CD14-positive monocyte (primary cell): ENCODE results near the gene MUS81. TPM values are rescaled to one million over a fixed set of nuclear protein-coding genes. Genes with fewer than 3 reads are reported as not detected.
"Not testable (repeated sequence)": the region's sequence is repeated elsewhere in the genome, so short reads cannot be mapped to it uniquely, and the experiment has no call there.

Experiments
- DNase-seq, 3 donors: peaks; one replicate each; pipeline ENCODE4 v3.0.0-alpha.2; 2011 to 2022
- H2AFZ ChIP-seq: 2 replicates; pipeline ENCODE4 v1.6.0; 2012; ENCODE audit warnings: mild to moderate bottlenecking, low read depth, low read length, inconsistent platforms; ENCODE audit not compliant: insufficient read depth, poor library complexity, severe bottlenecking
- H3K27ac ChIP-seq, 2 donors: 1 replicate in 1 of 2; 2 replicates in 1 of 2; pipeline ENCODE4 v1.5.1; 2012 to 2013; ENCODE audit warnings: low read length in 2 of 2, control low read depth in 1 of 2, inconsistent platforms in 1 of 2, low read depth in 1 of 2, mild to moderate bottlenecking in 1 of 2
- H3K27me3 ChIP-seq, 2 donors: one replicate each; pipeline versions ENCODE4 v1.6.0 to v1.6.1; 2011 to 2013; ENCODE audit warnings: low read length in 2 of 2; ENCODE audit not compliant: control insufficient read depth in 2 of 2, insufficient read depth in 2 of 2
- H3K36me3 ChIP-seq, 2 donors: replicated peaks in 1 of 2; 1 replicate in 1 of 2; 2 replicates in 1 of 2; pipeline versions ENCODE4 v1.5.1 to v1.6.1; 2012 to 2013; ENCODE audit warnings: low read length in 2 of 2, control low read depth in 1 of 2, inconsistent platforms in 1 of 2, mild to moderate bottlenecking in 1 of 2; ENCODE audit not compliant: insufficient read depth in 2 of 2, control insufficient read depth in 1 of 2
- H3K4me1 ChIP-seq, 2 donors: 1 replicate in 1 of 2; 2 replicates in 1 of 2; pipeline versions ENCODE4 v1.5.1 to v1.6.1; 2012 to 2013; ENCODE audit warnings: low read length in 2 of 2, control low read depth in 1 of 2, inconsistent platforms in 1 of 2, mild to moderate bottlenecking in 1 of 2, moderate library complexity in 1 of 2; ENCODE audit not compliant: insufficient read depth in 2 of 2, control insufficient read depth in 1 of 2
- H3K4me2 ChIP-seq: replicated peaks from 2 replicates; pipeline ENCODE3; 2012; ENCODE audit warnings: low read length, moderate library complexity, mild to moderate bottlenecking; ENCODE audit not compliant: poor library complexity, severe bottlenecking; ENCODE audit errors: extremely low read depth
- H3K4me3 ChIP-seq, 3 experiments: fragments of 200-600 bp in 1 of 3; sonication (generic) in 1 of 3; replicated peaks in 1 of 3; 1 replicate in 2 of 3; 2 replicates in 1 of 3; pipeline ENCODE4 v1.5.1; 2011 to 2013; ENCODE audit warnings: low read length in 3 of 3, mild to moderate bottlenecking in 3 of 3, control low read depth in 2 of 3, low read depth in 2 of 3, inconsistent platforms in 1 of 3, moderate library complexity in 1 of 3
- H3K79me2 ChIP-seq: 2 replicates; pipeline ENCODE4 v1.6.0; 2012; ENCODE audit warnings: mild to moderate bottlenecking, control low read depth, inconsistent platforms, low read length, moderate library complexity; ENCODE audit not compliant: insufficient read depth
- H3K9ac ChIP-seq: 2 replicates; pipeline ENCODE4 v1.6.0; 2017; ENCODE audit warnings: low read length, mild to moderate bottlenecking; ENCODE audit not compliant: insufficient read depth, poor library complexity, severe bottlenecking
- H3K9me3 ChIP-seq, 2 donors: replicated peaks in 1 of 2; 1 replicate in 1 of 2; 2 replicates in 1 of 2; pipeline versions ENCODE4 v1.5.1 to v1.6.1; 2012 to 2013; ENCODE audit warnings: low read length in 2 of 2, control low read depth in 1 of 2; ENCODE audit not compliant: control insufficient read depth in 1 of 2, insufficient read depth in 1 of 2
- H4K20me1 ChIP-seq: 2 replicates; pipeline ENCODE4 v1.6.0; 2012; ENCODE audit warnings: mild to moderate bottlenecking, low read length, control low read depth, moderate library complexity; ENCODE audit not compliant: insufficient read depth
- H3K27ac Mint-ChIP-seq, 7 donors: one replicate each; pipeline ENCODE4 v1.8.0; 2020; ENCODE audit warnings: mild to moderate bottlenecking in 7 of 7, mixed read lengths in 7 of 7, moderate library complexity in 6 of 7, inconsistent platforms in 2 of 7
- H3K27me3 Mint-ChIP-seq, 3 donors: one replicate each; pipeline ENCODE4 v1.8.0; 2021 to 2022; ENCODE audit warnings: low read depth in 3 of 3, mild to moderate bottlenecking in 3 of 3, mixed read lengths in 3 of 3, moderate library complexity in 3 of 3, inconsistent platforms in 1 of 3
- H3K36me3 Mint-ChIP-seq, 2 donors: one replicate each; pipeline ENCODE4 v1.8.0; 2020; ENCODE audit warnings: mixed read lengths in 2 of 2, inconsistent platforms in 1 of 2, mild to moderate bottlenecking in 1 of 2
- H3K4me1 Mint-ChIP-seq: one replicate; pipeline ENCODE4 v1.8.0; 2020; ENCODE audit warnings: mild to moderate bottlenecking, mixed read lengths
- H3K4me3 Mint-ChIP-seq, 2 donors: one replicate each; pipeline ENCODE4 v1.8.0; 2020; ENCODE audit warnings: mild to moderate bottlenecking in 2 of 2, mixed read lengths in 2 of 2, moderate library complexity in 1 of 2
- H3K9me3 Mint-ChIP-seq, 7 donors: one replicate each; pipeline ENCODE4 v1.8.0; 2020 to 2022; ENCODE audit warnings: mixed read lengths in 7 of 7, mild to moderate bottlenecking in 6 of 7, moderate library complexity in 6 of 7, inconsistent platforms in 2 of 7
- WGBS: methylation state at CpG from one replicate; pipeline ENCODE4 v1.1.5; 2013; ENCODE audit warnings: missing lambda C conversion rate; ENCODE audit not compliant: insufficient coverage; 5-methylcytosine and 5-hydroxymethylcytosine counted together
- intact Hi-C, 2 donors: fragments of 100-400 bp; cut with micrococcal nuclease; formaldehyde crosslinking; loops; one replicate each; pipeline versions ENCODE4 v1.15.0 to v1.15.1; 2023
- polyA plus RNA-seq, 3 donors: library from polyadenylated mRNA; depleted of rRNA in 1 of 3; unstranded in 2 of 3; stranded (reverse) in 1 of 3; fragments of 300-500 nt in 2 of 3; fragments of >200 nt in 1 of 3; fragmentation: Illumina TruSeq in 2 of 3; gene quantifications; 1 replicate in 2 of 3; 2 replicates in 1 of 3; pipeline ENCODE4 v1.2.3, GENCODE V29; 2012 to 2021
- TF ChIP-seq, protein P1 (sequence below): fragments of 200-600 bp; IDR thresholded peaks from one replicate; pipeline ENCODE4 v1.8.0; 2022; ENCODE audit warnings: antibody characterized with exemption, mild to moderate bottlenecking

Gene MUS81
- polyA plus RNA-seq, 3 donors, result 15.0 to 87.5 (median 16.4) TPM

DNA sequence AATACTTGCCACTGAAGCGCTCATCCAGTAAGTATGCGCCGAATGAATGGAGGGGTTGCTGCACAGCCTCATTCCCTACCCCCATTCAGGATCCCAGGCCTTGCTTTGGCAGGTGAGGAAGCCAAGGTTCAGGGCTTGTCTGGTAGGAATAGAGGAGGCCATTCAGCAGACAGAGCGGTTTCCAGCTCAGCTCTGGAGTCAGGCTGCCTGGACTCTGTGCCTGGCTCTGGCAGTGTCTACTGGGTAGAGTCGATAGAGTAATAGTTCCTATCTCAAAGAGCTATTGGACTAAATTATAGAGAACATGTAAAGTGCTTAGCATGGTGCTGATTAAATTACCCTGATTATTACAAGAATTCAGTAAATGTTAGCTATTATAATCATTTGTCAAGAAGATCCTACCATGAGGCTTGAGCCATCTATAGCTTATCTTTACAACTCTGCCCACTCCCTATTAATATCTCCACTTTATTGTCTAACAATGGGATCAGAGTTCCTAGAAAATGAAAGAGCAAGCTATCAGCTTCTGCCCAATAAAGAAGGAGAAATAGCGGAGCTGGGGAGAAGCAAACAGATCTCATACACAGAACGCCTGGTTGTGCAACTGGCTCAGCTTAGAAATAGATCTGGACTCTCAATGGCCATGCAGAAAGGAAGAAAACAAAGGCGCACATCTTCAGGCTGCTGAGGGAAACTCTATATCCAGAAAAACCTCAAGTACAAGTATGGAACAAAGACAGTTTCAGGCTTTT, 33.1 kb upstream of the MUS81 start:
- Mint-ChIP-seq H3K27me3 (peaks cover 4 to 11% (median 10%) of the 10 kb centered on the region in 3 donors), H3K9me3 (peaks cover 0 to 2% (median 0%) of the 10 kb centered on the region in 7 donors), H3K4me3 (no peak overlapping the region), H3K4me1 (peaks cover 13% of the 10 kb centered on the region), H3K36me3 (no peaks in the 10 kb centered on the region), H3K27ac (no peak overlapping the region)
- no peak overlapping the region for H3K9ac ChIP-seq
- 87% methylated on average over 3 of the region's 8 CpGs for WGBS
- H3K79me2 ChIP-seq, result no peaks in the 10 kb centered on the region
- no peak overlapping the region for H3K27ac ChIP-seq
- H3K9me3 ChIP-seq, result no peaks in the 10 kb centered on the region
- peaks cover 0 to 3% of the 10 kb centered on the region in 2 donors for H3K4me1 ChIP-seq
- H3K36me3 ChIP-seq, result no peaks in the 10 kb centered on the region
- no peak overlapping the region for H3K4me3 ChIP-seq
- intact Hi-C loops, result no loop called here
- peaks cover 2 to 3% of the 10 kb centered on the region in 2 donors for H3K27me3 ChIP-seq
- peak overlapping the region; percentile 11 for H2AFZ ChIP-seq
- H4K20me1 ChIP-seq, result no peaks in the 10 kb centered on the region
- no peak for DNase-seq
- TF ChIP-seq, protein P1, sequence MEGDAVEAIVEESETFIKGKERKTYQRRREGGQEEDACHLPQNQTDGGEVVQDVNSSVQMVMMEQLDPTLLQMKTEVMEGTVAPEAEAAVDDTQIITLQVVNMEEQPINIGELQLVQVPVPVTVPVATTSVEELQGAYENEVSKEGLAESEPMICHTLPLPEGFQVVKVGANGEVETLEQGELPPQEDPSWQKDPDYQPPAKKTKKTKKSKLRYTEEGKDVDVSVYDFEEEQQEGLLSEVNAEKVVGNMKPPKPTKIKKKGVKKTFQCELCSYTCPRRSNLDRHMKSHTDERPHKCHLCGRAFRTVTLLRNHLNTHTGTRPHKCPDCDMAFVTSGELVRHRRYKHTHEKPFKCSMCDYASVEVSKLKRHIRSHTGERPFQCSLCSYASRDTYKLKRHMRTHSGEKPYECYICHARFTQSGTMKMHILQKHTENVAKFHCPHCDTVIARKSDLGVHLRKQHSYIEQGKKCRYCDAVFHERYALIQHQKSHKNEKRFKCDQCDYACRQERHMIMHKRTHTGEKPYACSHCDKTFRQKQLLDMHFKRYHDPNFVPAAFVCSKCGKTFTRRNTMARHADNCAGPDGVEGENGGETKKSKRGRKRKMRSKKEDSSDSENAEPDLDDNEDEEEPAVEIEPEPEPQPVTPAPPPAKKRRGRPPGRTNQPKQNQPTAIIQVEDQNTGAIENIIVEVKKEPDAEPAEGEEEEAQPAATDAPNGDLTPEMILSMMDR, result no peak
- no peak overlapping the region for H3K4me2 ChIP-seq

- H3K4me3 Mint-ChIP-seq, result no peak overlapping the region
- Histone ChIP-seq H3K4me2 (no peak overlapping the region), H3K4me3 (no peak overlapping the region), H3K27me3 (peaks cover 2 to 5% of the 10 kb centered on the region in 2 donors), H3K36me3 (no peaks in the 10 kb centered on the region), H3K27ac (no peak overlapping the region), H2AFZ (no peak overlapping the region), H3K79me2 (no peaks in the 10 kb centered on the region), H3K9me3 (no peaks in the 10 kb centered on the region), H4K20me1 (no peaks in the 10 kb centered on the region), H3K9ac (no peak overlapping the region), H3K4me1 (peaks cover 17 to 18% of the 10 kb centered on the region in 2 donors)
- H3K27me3 Mint-ChIP-seq, result peaks cover 12 to 19% (median 16%) of the 10 kb centered on the region in 3 donors
- no peak for DNase-seq
- no peak overlapping the region for H3K27ac Mint-ChIP-seq
- intact Hi-C loops, result no loop called here
- no peaks in the 10 kb centered on the region for H3K36me3 Mint-ChIP-seq
- peaks cover 20% of the 10 kb centered on the region for H3K4me1 Mint-ChIP-seq
- WGBS, result 86% methylated on average over 1 of the region's 4 CpGs
- TF ChIP-seq, protein P1, result no peak
- peaks cover 0 to 7% (median 1%) of the 10 kb centered on the region in 7 donors for H3K9me3 Mint-ChIP-seq
These were observed 30.8 kb upstream of the MUS81 start for GRCh38 chr11:65829459-65829858.

- H3K36me3 ChIP-seq, H4K20me1 ChIP-seq, H3K79me2 ChIP-seq, H3K27me3 ChIP-seq, H3K4me3 ChIP-seq, H3K27ac ChIP-seq, DNase-seq, H3K9me3 Mint-ChIP-seq, intact Hi-C loops, H3K36me3 Mint-ChIP-seq, H3K27ac Mint-ChIP-seq, H2AFZ ChIP-seq, H3K4me2 ChIP-seq, H3K9me3 ChIP-seq, H3K9ac ChIP-seq: not testable (repeated sequence)
- Mint-ChIP-seq H3K27me3 (peaks cover 10 to 19% (median 16%) of the 10 kb centered on the region in 3 donors), H3K4me1 (peaks cover 20% of the 10 kb centered on the region), H3K4me3 (peak overlapping the region in 1 of 2 donors; percentile 49)
- H3K4me1 ChIP-seq, result peaks cover 19% of the 10 kb centered on the region in 2 donors
These were observed 28.0 kb upstream of the MUS81 start for GRCh38 chr11:65832231-65832630.
